Choroid plexus epithelial cell (primary cell): ENCODE measurements around the gene PHF3.
A peak's percentile ranks its signal among the peaks of the same experiment; 100 is the strongest.

Experiments used
- DNase-seq: peaks from one replicate; pipeline ENCODE4 v3.0.0-alpha.2; 2010; ENCODE audit warnings: low read depth
- H3K4me3 ChIP-seq: 2 replicates; pipeline ENCODE4 v1.5.1; 2011; ENCODE audit warnings: low read depth, mild to moderate bottlenecking, control low read depth, low read length, moderate library complexity
- CTCF ChIP-seq: conservative IDR thresholded peaks from 2 replicates; pipeline ENCODE4 v1.5.1; 2011; ENCODE audit warnings: low read depth, mild to moderate bottlenecking, control low read depth, inconsistent platforms, low read length, moderate library complexity

Gene PHF3

GRCh38 chr6:63644668-63645326 lies 9.2 kb downstream of the PHF3 start:
- no peak for TF ChIP-seq CTCF
- no peak for DNase-seq

GRCh38 chr6:63649269-63649668 lies 13.7 kb downstream of the PHF3 start:
- TF ChIP-seq CTCF: no peak
- peak; percentile 48 for DNase-seq
- H3K4me3 ChIP-seq: no peak overlapping the region

More at GRCh38 chr6:63644668-63645326, 9.2 kb downstream of the PHF3 start:
- H3K4me3 ChIP-seq: no peak overlapping the region

GRCh38 chr6:63649847-63650265 lies 14.3 kb downstream of the PHF3 start:
- no peak overlapping the region for H3K4me3 ChIP-seq
- TF ChIP-seq CTCF: no peak
- no peak for DNase-seq

- no peak for TF ChIP-seq CTCF
- no peak for DNase-seq
Measured at GRCh38 chr6:63652980-63653379, 17.4 kb downstream of the PHF3 start.

GRCh38 chr6:63660757-63661156 lies 25.2 kb downstream of the PHF3 start:
- no peak overlapping the region for H3K4me3 ChIP-seq
- no peak for DNase-seq
- no peak for TF ChIP-seq CTCF

More at GRCh38 chr6:63652980-63653379, 17.4 kb downstream of the PHF3 start:
- H3K4me3 ChIP-seq: no peak overlapping the region

- no peak for TF ChIP-seq CTCF
- no peak for DNase-seq
- no peak overlapping the region for H3K4me3 ChIP-seq
Measured at GRCh38 chr6:63661769-63662168, 26.2 kb downstream of the PHF3 start.

GRCh38 chr6:63663147-63663955 lies 27.7 kb downstream of the PHF3 start:
- TF ChIP-seq CTCF: no peak
- DNase-seq: peak; percentile 71

More at GRCh38 chr6:63663147-63663955, 27.7 kb downstream of the PHF3 start:
- H3K4me3 ChIP-seq: no peak overlapping the region
